Panc1 (cell line): Measurements from ENCODE around the gene GSS. TPM values are rescaled to one million over a fixed set of nuclear protein-coding genes. Genes with fewer than 3 reads are reported as not detected.

Source experiments
- ATAC-seq: fragments of 200-7000 bp; cut with Tn5 transposase; 2 replicates; pipeline ENCODE4 v1.9.1; 2020; ENCODE audit warnings: mild to moderate bottlenecking, moderate library complexity
- BruUV-seq: library from RNA; stranded (reverse); fragments of 400-500 nt; replicated peaks from 2 replicates; lab custom pipeline; 2021; lab: Mats Ljungman, UMichigan
- CTCF ChIA-PET: fragments of 300-600 bp; sonication (Branson Sonifier 250); formaldehyde crosslinking; loops from one replicate; lab custom pipeline; 2022; ENCODE audit warnings: antibody characterized with exemption; lab: Charles Lee
- POLR2A ChIA-PET: fragments of 300-600 bp; sonication (Branson Sonifier 250); formaldehyde crosslinking; loops from one replicate; lab custom pipeline; 2022; ENCODE audit warnings: antibody characterized with exemption; lab: Charles Lee
- DNase-seq: peaks from one replicate; pipeline ENCODE4 v3.0.0-alpha.2; 2010; ENCODE audit warnings: low read depth, low spot score
- H3K27ac ChIP-seq: 2 replicates; pipeline ENCODE4 v1.5.1; 2011; ENCODE audit warnings: mild to moderate bottlenecking, low read length, inconsistent platforms
- H3K27me3 ChIP-seq: fragments of 200-500 bp; sonication (Bioruptor generic); 2 replicates; pipeline ENCODE4 v1.6.0; 2014; ENCODE audit warnings: low read length, inconsistent platforms; ENCODE audit not compliant: control insufficient read depth, insufficient read depth
- H3K36me3 ChIP-seq: fragments of 200-500 bp; sonication (Bioruptor generic); 2 replicates; pipeline ENCODE4 v1.5.1; 2014; ENCODE audit warnings: inconsistent platforms, mild to moderate bottlenecking, low read length, moderate library complexity; ENCODE audit not compliant: control insufficient read depth, insufficient read depth
- H3K4me1 ChIP-seq: 2 replicates; pipeline ENCODE4 v1.5.1; 2011; ENCODE audit warnings: inconsistent platforms, mild to moderate bottlenecking, low read length, moderate library complexity; ENCODE audit not compliant: control insufficient read depth, insufficient read depth
- H3K4me3 ChIP-seq, 2 experiments: 2 replicates each; pipeline ENCODE4 v1.5.1; 2011 to 2012; ENCODE audit warnings: low read depth in 2 of 2, low read length in 2 of 2, mild to moderate bottlenecking in 2 of 2, inconsistent platforms in 1 of 2, moderate library complexity in 1 of 2
- H3K9me3 ChIP-seq: fragments of 200-500 bp; sonication (Bioruptor generic); 2 replicates; pipeline ENCODE4 v1.5.1; 2014; ENCODE audit warnings: low read depth, mild to moderate bottlenecking, inconsistent platforms, low read length, moderate library complexity; ENCODE audit not compliant: control insufficient read depth, insufficient read depth
- POLR2AphosphoS5 ChIP-seq: IDR thresholded peaks from 2 replicates; pipeline ENCODE4 v1.6.1; 2012; ENCODE audit warnings: mild to moderate bottlenecking, low read depth, low read length, moderate library complexity
- SIN3A ChIP-seq: IDR thresholded peaks from 2 replicates; pipeline ENCODE4 v1.6.1; 2012; ENCODE audit warnings: low read depth, mild to moderate bottlenecking, low read length, moderate library complexity, borderline replicate concordance; ENCODE audit not compliant: insufficient read depth
- TCF7L2 ChIP-seq: IDR thresholded peaks from 2 replicates; pipeline ENCODE4 v1.6.1; 2011; ENCODE audit warnings: mild to moderate bottlenecking, low read depth, low read length, inconsistent platforms
- in situ Hi-C: cut with HindIII; loops from 2 replicates; pipeline ENCODE4 v1.10.0; 2016; ENCODE audit warnings: low sequenced_read_pairs, low pct_unique_long_range_greater_than_20kb
- intact Hi-C: fragments of 100-400 bp; cut with micrococcal nuclease; formaldehyde crosslinking; loops from one replicate; pipeline ENCODE4 v1.10.0; 2022; ENCODE audit not compliant: unreplicated experiment
- total RNA-seq: library from RNA; stranded (reverse); gene quantifications from one replicate; pipeline ENCODE4 v1.2.1, GENCODE V29; 2021; ENCODE audit not compliant: unreplicated experiment
- TF ChIP-seq, protein P1 (sequence below): fragments of 450-650 bp; IDR thresholded peaks from 2 replicates; pipeline ENCODE4 v1.5.1; 2017; ENCODE audit warnings: mild to moderate bottlenecking
- TF ChIP-seq, protein P2 (sequence below), 2 experiments: IDR thresholded peaks; 2 replicates each; pipeline ENCODE4 v1.6.1; 2011 to 2012; ENCODE audit warnings: low read depth in 2 of 2, control low read depth in 1 of 2, low read length in 1 of 2, mild to moderate bottlenecking in 1 of 2, moderate library complexity in 1 of 2; ENCODE audit not compliant: insufficient read depth in 1 of 2

The GSS gene
- total RNA-seq, 1 experiment from 2014 or later: 64.8 TPM

DNA sequence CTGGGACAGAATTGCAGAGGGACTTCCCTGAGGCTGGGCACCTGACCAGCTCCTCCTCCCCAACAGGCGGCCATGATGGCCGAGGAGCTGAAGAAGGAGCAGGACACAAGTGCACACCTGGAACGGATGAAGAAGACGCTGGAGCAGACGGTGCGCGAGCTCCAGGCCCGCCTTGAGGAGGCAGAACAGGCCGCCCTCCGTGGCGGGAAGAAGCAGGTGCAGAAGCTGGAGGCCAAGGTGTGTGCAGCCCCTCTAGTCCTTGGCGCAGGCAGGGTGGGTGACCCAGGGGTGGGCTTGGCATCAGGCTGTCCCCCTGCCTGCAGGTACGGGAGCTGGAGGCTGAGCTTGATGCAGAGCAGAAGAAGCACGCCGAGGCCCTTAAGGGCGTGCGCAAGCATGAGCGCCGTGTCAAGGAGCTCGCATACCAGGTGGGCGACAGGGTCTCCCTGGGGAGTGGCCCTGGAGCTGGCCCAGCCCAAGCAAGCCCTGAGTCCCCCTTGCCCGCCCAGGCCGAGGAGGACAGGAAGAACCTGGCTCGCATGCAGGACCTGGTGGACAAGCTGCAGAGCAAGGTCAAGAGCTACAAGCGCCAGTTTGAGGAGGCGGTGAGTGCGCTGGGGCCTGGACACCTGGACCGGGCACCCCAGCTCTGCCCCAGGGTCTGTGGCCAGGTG is 45.5 kb upstream of the GSS start:
- TF ChIP-seq, protein P1, sequence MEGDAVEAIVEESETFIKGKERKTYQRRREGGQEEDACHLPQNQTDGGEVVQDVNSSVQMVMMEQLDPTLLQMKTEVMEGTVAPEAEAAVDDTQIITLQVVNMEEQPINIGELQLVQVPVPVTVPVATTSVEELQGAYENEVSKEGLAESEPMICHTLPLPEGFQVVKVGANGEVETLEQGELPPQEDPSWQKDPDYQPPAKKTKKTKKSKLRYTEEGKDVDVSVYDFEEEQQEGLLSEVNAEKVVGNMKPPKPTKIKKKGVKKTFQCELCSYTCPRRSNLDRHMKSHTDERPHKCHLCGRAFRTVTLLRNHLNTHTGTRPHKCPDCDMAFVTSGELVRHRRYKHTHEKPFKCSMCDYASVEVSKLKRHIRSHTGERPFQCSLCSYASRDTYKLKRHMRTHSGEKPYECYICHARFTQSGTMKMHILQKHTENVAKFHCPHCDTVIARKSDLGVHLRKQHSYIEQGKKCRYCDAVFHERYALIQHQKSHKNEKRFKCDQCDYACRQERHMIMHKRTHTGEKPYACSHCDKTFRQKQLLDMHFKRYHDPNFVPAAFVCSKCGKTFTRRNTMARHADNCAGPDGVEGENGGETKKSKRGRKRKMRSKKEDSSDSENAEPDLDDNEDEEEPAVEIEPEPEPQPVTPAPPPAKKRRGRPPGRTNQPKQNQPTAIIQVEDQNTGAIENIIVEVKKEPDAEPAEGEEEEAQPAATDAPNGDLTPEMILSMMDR: no peak
- TF ChIP-seq TCF7L2: no peak
- no peak for TF ChIP-seq SIN3A
- no peak for TF ChIP-seq POLR2AphosphoS5
- TF ChIP-seq, protein P2, sequence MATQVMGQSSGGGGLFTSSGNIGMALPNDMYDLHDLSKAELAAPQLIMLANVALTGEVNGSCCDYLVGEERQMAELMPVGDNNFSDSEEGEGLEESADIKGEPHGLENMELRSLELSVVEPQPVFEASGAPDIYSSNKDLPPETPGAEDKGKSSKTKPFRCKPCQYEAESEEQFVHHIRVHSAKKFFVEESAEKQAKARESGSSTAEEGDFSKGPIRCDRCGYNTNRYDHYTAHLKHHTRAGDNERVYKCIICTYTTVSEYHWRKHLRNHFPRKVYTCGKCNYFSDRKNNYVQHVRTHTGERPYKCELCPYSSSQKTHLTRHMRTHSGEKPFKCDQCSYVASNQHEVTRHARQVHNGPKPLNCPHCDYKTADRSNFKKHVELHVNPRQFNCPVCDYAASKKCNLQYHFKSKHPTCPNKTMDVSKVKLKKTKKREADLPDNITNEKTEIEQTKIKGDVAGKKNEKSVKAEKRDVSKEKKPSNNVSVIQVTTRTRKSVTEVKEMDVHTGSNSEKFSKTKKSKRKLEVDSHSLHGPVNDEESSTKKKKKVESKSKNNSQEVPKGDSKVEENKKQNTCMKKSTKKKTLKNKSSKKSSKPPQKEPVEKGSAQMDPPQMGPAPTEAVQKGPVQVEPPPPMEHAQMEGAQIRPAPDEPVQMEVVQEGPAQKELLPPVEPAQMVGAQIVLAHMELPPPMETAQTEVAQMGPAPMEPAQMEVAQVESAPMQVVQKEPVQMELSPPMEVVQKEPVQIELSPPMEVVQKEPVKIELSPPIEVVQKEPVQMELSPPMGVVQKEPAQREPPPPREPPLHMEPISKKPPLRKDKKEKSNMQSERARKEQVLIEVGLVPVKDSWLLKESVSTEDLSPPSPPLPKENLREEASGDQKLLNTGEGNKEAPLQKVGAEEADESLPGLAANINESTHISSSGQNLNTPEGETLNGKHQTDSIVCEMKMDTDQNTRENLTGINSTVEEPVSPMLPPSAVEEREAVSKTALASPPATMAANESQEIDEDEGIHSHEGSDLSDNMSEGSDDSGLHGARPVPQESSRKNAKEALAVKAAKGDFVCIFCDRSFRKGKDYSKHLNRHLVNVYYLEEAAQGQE (IDR thresholded peaks at IDR 0.05; ENCODE audit: insufficient read depth in 1 of 2, low read depth in 2 of 2, low read length in 1 of 2): no peak
- DNase-seq (no peak), ATAC-seq (no peak)
- Histone ChIP-seq H3K4me1 (no peaks in the 10 kb centered on the region), H3K9me3 (no peaks in the 10 kb centered on the region), H3K27ac (no peak overlapping the region), H3K36me3 (no peaks in the 10 kb centered on the region), H3K4me3 (no peak overlapping the region), H3K27me3 (no peaks in the 10 kb centered on the region)
- ChIA-PET CTCF (interaction anchor here (0.6 to 1.1 kb wide), 3 partner anchors 95 to 127 kb away, joined by 3 to 10 read pairs (median 4); no protein-coding TSS in a partner anchor), POLR2A (no interaction called here)
- in situ Hi-C loops (no loop called here), intact Hi-C loops (no loop called here)
- no TSS peak for BruUV-seq

DNA sequence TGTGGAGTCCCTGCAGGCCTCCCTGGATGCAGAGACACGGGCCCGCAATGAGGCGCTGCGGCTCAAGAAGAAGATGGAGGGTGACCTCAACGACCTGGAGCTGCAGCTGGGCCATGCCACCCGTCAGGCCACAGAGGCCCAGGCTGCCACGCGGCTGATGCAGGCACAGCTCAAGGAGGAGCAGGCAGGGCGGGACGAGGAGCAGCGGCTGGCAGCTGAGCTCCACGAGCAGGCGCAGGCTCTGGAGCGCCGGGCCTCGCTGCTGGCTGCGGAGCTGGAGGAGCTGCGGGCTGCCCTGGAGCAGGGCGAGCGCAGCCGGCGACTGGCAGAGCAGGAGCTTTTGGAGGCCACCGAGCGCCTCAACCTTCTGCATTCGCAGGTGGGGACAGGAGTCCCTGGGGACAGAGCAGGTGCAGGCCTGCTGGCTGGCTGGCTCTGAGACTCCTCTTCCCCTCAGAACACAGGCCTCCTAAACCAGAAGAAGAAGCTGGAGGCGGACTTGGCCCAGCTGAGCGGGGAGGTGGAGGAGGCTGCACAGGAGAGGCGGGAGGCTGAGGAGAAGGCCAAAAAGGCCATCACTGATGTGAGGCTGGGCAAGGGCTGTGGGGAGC is 44.8 kb upstream of the GSS start:
- TF ChIP-seq POLR2AphosphoS5: no peak
- TF ChIP-seq, protein P2 (IDR thresholded peaks at IDR 0.05; ENCODE audit: insufficient read depth in 1 of 2, low read depth in 2 of 2, low read length in 1 of 2): no peak
- no peak for TF ChIP-seq TCF7L2
- TF ChIP-seq, protein P1: no peak
- no peak for TF ChIP-seq SIN3A
- CTCF ChIA-PET: interaction anchor here (0.6 kb wide), 1 partner anchor 96 kb away, joined by 10 read pairs; no protein-coding TSS in a partner anchor
- BruUV-seq: no TSS peak
- in situ Hi-C loops: no loop called here
- Histone ChIP-seq H3K4me3 (no peak overlapping the region), H3K9me3 (no peaks in the 10 kb centered on the region), H3K36me3 (no peaks in the 10 kb centered on the region), H3K27me3 (no peaks in the 10 kb centered on the region), H3K4me1 (no peaks in the 10 kb centered on the region), H3K27ac (no peak overlapping the region)
- POLR2A ChIA-PET: no interaction called here
- intact Hi-C loops: no loop called here
- DNase-seq: no peak
- no peak for ATAC-seq
